C4-2B (cell line): ENCODE results near the gene MTUS2.

Source experiments
- ZFX ChIP-seq: fragments of 450-650 bp; IDR thresholded peaks from 2 replicates; pipeline ENCODE4 v1.6.1; 2017
- TF ChIP-seq, protein P1 (sequence below): fragments of 450-650 bp; conservative IDR thresholded peaks from 2 replicates; pipeline ENCODE4 v1.5.1; 2017; ENCODE audit warnings: mild to moderate bottlenecking

DNA sequence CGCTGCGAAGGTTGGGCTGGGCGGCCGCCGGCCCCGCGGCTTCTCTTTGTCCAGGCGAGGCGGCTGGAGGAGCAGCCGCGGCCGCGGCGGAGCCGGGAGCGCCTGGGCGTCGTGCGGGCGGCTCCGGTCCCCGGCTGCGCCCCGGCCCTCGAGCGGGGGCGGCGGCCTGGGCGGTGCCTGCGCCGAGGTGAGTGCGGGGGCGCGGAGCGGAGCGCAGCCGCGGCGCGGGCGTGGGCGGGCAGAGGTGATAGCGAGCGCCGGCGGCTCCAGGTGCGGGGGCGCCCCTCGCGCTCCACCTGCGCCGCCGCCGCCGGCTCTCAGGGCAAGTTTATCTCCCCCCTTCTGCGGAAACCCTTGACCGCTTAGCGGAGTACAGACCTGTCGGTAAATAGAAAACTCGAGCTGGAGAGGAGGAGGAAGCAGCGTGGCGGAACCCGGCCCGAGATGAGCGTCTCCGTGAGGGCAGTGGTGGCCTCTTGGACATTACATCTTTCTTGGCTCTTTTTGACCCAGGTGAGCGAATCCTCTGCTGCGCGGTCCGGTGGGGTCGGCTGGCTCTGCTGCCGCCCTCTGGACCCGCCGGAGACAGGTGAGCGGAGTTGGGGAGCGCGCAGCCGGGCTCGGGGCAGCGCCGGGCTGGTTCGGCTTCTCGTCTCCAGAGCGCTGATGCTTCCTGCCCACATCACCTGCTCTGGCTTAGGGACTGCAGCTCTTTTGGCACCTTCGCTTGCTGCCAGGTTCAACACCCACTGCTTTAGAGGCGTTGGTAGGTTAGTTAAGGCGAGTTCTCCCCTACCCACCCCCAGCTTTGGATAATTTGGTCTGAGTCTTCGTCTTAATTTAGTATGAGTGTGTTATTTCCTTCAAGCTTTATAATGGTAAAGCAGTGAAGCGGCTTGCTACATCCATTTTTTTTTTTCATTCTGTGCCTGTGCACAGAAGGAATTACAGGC, at the start of gene MTUS2:
- TF ChIP-seq, protein P1, sequence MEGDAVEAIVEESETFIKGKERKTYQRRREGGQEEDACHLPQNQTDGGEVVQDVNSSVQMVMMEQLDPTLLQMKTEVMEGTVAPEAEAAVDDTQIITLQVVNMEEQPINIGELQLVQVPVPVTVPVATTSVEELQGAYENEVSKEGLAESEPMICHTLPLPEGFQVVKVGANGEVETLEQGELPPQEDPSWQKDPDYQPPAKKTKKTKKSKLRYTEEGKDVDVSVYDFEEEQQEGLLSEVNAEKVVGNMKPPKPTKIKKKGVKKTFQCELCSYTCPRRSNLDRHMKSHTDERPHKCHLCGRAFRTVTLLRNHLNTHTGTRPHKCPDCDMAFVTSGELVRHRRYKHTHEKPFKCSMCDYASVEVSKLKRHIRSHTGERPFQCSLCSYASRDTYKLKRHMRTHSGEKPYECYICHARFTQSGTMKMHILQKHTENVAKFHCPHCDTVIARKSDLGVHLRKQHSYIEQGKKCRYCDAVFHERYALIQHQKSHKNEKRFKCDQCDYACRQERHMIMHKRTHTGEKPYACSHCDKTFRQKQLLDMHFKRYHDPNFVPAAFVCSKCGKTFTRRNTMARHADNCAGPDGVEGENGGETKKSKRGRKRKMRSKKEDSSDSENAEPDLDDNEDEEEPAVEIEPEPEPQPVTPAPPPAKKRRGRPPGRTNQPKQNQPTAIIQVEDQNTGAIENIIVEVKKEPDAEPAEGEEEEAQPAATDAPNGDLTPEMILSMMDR: no peak
- TF ChIP-seq ZFX: no peak
